ENCODE results near the gene UHRF2. TPM values are rescaled to one million over a fixed set of nuclear protein-coding genes. Genes with fewer than 3 reads are reported as not detected.

Gene UHRF2
- total RNA-seq, 1 experiment from 2014 or later, result 45.2 TPM

GRCh38 chr9:6383551-6384225, 29.3 kb upstream of the UHRF2 start:
- Histone ChIP-seq H3K79me2 (ENCODE audit: insufficient read depth, low read length) (no peaks in the 10 kb centered on the region), H3K9ac (ENCODE audit: extremely low read depth, insufficient read length, low read length) (no peak overlapping the region), H2BK120ac (ENCODE audit: low read depth, low read length, poor library complexity, severe bottlenecking) (no peak overlapping the region), H3T11ph (ENCODE audit: low read length) (no peak overlapping the region), H2AK5ac (ENCODE audit: insufficient read length, low read length) (no peak overlapping the region), H4K8ac (replicated peaks; ENCODE audit: insufficient read length, low read depth, low read length) (no peak overlapping the region), H2BK12ac (ENCODE audit: insufficient read length, low read depth, low read length) (no peak overlapping the region), H3K4me2 (ENCODE audit: insufficient read depth, insufficient read length, low read length) (no peak overlapping the region), H3K27me3 (ENCODE audit: insufficient read depth, low read length) (no peaks in the 10 kb centered on the region), H3K56ac (ENCODE audit: insufficient read length, low read depth, low read length) (no peak overlapping the region), H3K27ac (ENCODE audit: insufficient read length, low read depth, low read length) (no peak overlapping the region), H4K91ac (ENCODE audit: insufficient read length, low read depth, low read length) (no peak overlapping the region), H3K23me2 (ENCODE audit: insufficient read length, low read depth, low read length, poor library complexity, severe bottlenecking) (no peaks in the 10 kb centered on the region), H2BK15ac (ENCODE audit: low read depth, low read length) (no peak overlapping the region), H2AFZ (ENCODE audit: low read length) (no peak overlapping the region), H2BK5ac (ENCODE audit: insufficient read length, low read length) (no peak overlapping the region), H3K23ac (ENCODE audit: insufficient read length, low read depth, low read length) (no peak overlapping the region), H3K9me3 (ENCODE audit: control insufficient read depth, low read depth, low read length) (no peaks in the 10 kb centered on the region), H3K4ac (ENCODE audit: low read depth, low read length) (no peak overlapping the region), H3K18ac (ENCODE audit: insufficient read length, low read depth, low read length) (no peak overlapping the region), H2BK20ac (ENCODE audit: low read depth, low read length, poor library complexity, severe bottlenecking) (no peak overlapping the region), H4K20me1 (ENCODE audit: control insufficient read depth, insufficient read depth, insufficient read length) (no peaks in the 10 kb centered on the region), H3K14ac (ENCODE audit: insufficient read depth, low read length) (no peak overlapping the region), H3K4me1 (ENCODE audit: insufficient read depth, low read length) (no peaks in the 10 kb centered on the region; the same call in 1 of the 2 replicates), H4K5ac (ENCODE audit: insufficient read length, low read depth, low read length) (no peak overlapping the region), H3K79me1 (ENCODE audit: insufficient read depth, low read depth, low read length, poor library complexity, severe bottlenecking) (no peaks in the 10 kb centered on the region)
- TF ChIP-seq CTCF (conservative IDR thresholded peaks at IDR 0.05), result no peak
- peaks cover 0 to 7% of the 10 kb centered on the region in 2 experiments; a peak in 3 of 5 replicates for H3K9me3 Mint-ChIP-seq
- H3K4me1 Mint-ChIP-seq, result no peaks in the 10 kb centered on the region
- H3K27ac Mint-ChIP-seq, result no peak overlapping the region
- H3K36me3 Mint-ChIP-seq (ENCODE audit: insufficient read depth in 1 of 3, low read depth in 3 of 3), result no peaks in the 10 kb centered on the region
- no peak for DNase-seq
- peaks cover 6% of the 10 kb centered on the region for H3K27me3 Mint-ChIP-seq (ENCODE audit: low read depth)
- no peak overlapping the region for H3K4me3 Mint-ChIP-seq
- WGBS (ENCODE audit: extremely low coverage, insufficient read length, low lambda C conversion rate), result no CpG with 5 or more reads among the region's 7 CpGs
